A549 (cell line): Measurements from ENCODE around the gene VSIG10. TPM values are rescaled to one million over a fixed set of nuclear protein-coding genes. Genes with fewer than 3 reads are reported as not detected.

Source experiments
- ATAC-seq, 2 experiments: fragments of 200-7000 bp in 1 of 2; fragments of >200 bp in 1 of 2; cut with Nextera tagmentation in 1 of 2; cut with Tn5 transposase in 1 of 2; 3 replicates each; pipeline versions ENCODE4 v1.8.0 to v1.9.1; 2018 to 2020; ENCODE audit warnings: mild to moderate bottlenecking in 1 of 2, moderate library complexity in 1 of 2
- CTCF ChIA-PET: fragments of 300-600 bp; sonication (Branson Sonifier 250); formaldehyde crosslinking; extraction: SDS; loops from one replicate; lab custom pipeline; 2021; ENCODE audit warnings: antibody characterized with exemption, inconsistent platforms; lab: Yijun Ruan, JAX
- POLR2A ChIA-PET: fragments of 350-600 bp; formaldehyde crosslinking; extraction: SDS; loops from one replicate; lab custom pipeline; 2021; ENCODE audit warnings: antibody characterized with exemption, inconsistent platforms; lab: Yijun Ruan, JAX
- DNase-seq, 2 experiments: peaks; one replicate each; pipeline versions ENCODE4 v3.0.0 to v3.0.0-alpha.2; 2011 to 2016; ENCODE audit warnings: low read depth in 1 of 2, low spot score in 1 of 2
- FAIRE-seq: peaks from 2 replicates; lab custom pipeline; 2011; peaks lifted over from hg19 to GRCh38; lab: Jason Lieb, UNC
- H3K27ac ChIP-seq, 2 experiments: fragments of >200 bp; sonication (Bioruptor Twin); formaldehyde crosslinking; 3 replicates each; pipeline ENCODE4 v1.5.1; 2016 to 2017
- H3K4me1 ChIP-seq: fragments of >200 bp; sonication (Bioruptor Twin); formaldehyde crosslinking; 3 replicates; pipeline ENCODE4 v1.6.1; 2016
- H3K4me2 ChIP-seq: fragments of >200 bp; sonication (Bioruptor Twin); formaldehyde crosslinking; 3 replicates; pipeline ENCODE4 v1.6.1; 2016
- H3K4me3 ChIP-seq: fragments of >200 bp; sonication (Bioruptor Twin); formaldehyde crosslinking; 3 replicates; pipeline ENCODE4 v1.5.1; 2016
- H3K9me3 ChIP-seq: fragments of >200 bp; sonication (Bioruptor Twin); formaldehyde crosslinking; 3 replicates; pipeline ENCODE4 v1.6.1; 2016
- BHLHE40 ChIP-seq: IDR thresholded peaks from 2 replicates; pipeline ENCODE4 v1.6.1; 2012; ENCODE audit warnings: low read depth, low read length, inconsistent platforms
- CHD2 ChIP-seq: fragments of 150-350 bp; IDR thresholded peaks from 2 replicates; pipeline ENCODE4 v1.6.1; 2014; ENCODE audit warnings: low read length; ENCODE audit not compliant: partially characterized antibody
- EHF ChIP-seq: fragments of 250-450 bp; sonication (Bioruptor Pico); IDR thresholded peaks from 2 replicates; pipeline ENCODE4 v1.5.0; 2020; ENCODE audit warnings: mild to moderate bottlenecking
- EP300 ChIP-seq, 2 experiments: fragments of >200 bp; sonication (Bioruptor Twin); formaldehyde crosslinking; IDR thresholded peaks; 2 replicates in 1 of 2; 3 replicates in 1 of 2; pipeline ENCODE4 v1.6.1; 2016 to 2017
- FOSB ChIP-seq: fragments of 250-450 bp; sonication (Bioruptor Pico); IDR thresholded peaks from 2 replicates; pipeline ENCODE4 v1.5.0; 2020; ENCODE audit warnings: mild to moderate bottlenecking, moderate library complexity
- FOXS1 ChIP-seq: fragments of 250-450 bp; sonication (Bioruptor Pico); IDR thresholded peaks from 2 replicates; pipeline ENCODE4 v1.5.0; 2020; ENCODE audit warnings: mild to moderate bottlenecking, moderate library complexity
- GATA3 ChIP-seq: IDR thresholded peaks from 2 replicates; pipeline ENCODE4 v1.6.1; 2012; ENCODE audit warnings: borderline replicate concordance
- HEYL ChIP-seq: fragments of 250-450 bp; sonication (Bioruptor Pico); IDR thresholded peaks from 2 replicates; pipeline ENCODE4 v1.8.0; 2021; ENCODE audit warnings: mild to moderate bottlenecking, moderate library complexity
- HOXA7 ChIP-seq: fragments of 250-450 bp; sonication (Bioruptor Pico); IDR thresholded peaks from 2 replicates; pipeline ENCODE4 v1.5.0; 2020; ENCODE audit warnings: mild to moderate bottlenecking, moderate library complexity
- HOXB13 ChIP-seq: fragments of 250-450 bp; sonication (Bioruptor Pico); IDR thresholded peaks from 2 replicates; pipeline ENCODE4 v1.5.0; 2020; ENCODE audit warnings: low read depth, mild to moderate bottlenecking, moderate library complexity
- JUN ChIP-seq, 2 experiments: fragments of >200 bp; sonication (Bioruptor Twin); formaldehyde crosslinking; IDR thresholded peaks; 2 replicates in 1 of 2; 3 replicates in 1 of 2; pipeline ENCODE4 v1.6.1; 2016 to 2017
- KDM5A ChIP-seq: fragments of 200-600 bp; sonication (generic); IDR thresholded peaks from 2 replicates; pipeline ENCODE4 v1.6.1; 2016; ENCODE audit warnings: antibody characterized with exemption, mild to moderate bottlenecking
- POLR2A ChIP-seq: IDR thresholded peaks from 2 replicates; pipeline ENCODE4 v1.6.1; 2012; ENCODE audit warnings: mild to moderate bottlenecking, low read length
- POLR2AphosphoS2 ChIP-seq: conservative IDR thresholded peaks from 2 replicates; pipeline ENCODE4 v1.6.1; 2012; ENCODE audit warnings: low read length, improper control_type of control experiment, inconsistent platforms
- RAD21 ChIP-seq, 2 experiments: fragments of >200 bp in 1 of 2; sonication (Bioruptor Twin) in 1 of 2; formaldehyde crosslinking in 1 of 2; IDR thresholded peaks in 1 of 2; conservative IDR thresholded peaks in 1 of 2; 2 replicates in 1 of 2; 3 replicates in 1 of 2; pipeline ENCODE4 v1.6.1; 2012 to 2018; ENCODE audit warnings: inconsistent platforms in 1 of 2
- SMC3 ChIP-seq: fragments of >200 bp; sonication (Bioruptor Twin); formaldehyde crosslinking; IDR thresholded peaks from 3 replicates; pipeline ENCODE4 v1.6.1; 2018; ENCODE audit warnings: inconsistent platforms
- SREBF2 ChIP-seq: fragments of 450-650 bp; IDR thresholded peaks from 2 replicates; pipeline ENCODE4 v1.6.1; 2014; ENCODE audit warnings: mild to moderate bottlenecking, moderate library complexity
- TFCP2L1 ChIP-seq: fragments of 250-450 bp; sonication (Bioruptor Pico); IDR thresholded peaks from 2 replicates; pipeline ENCODE4 v1.5.0; 2021; ENCODE audit warnings: mild to moderate bottlenecking
- TP53 ChIP-seq: fragments of 250-450 bp; sonication (Bioruptor Pico); IDR thresholded peaks from 2 replicates; pipeline ENCODE4 v1.5.0; 2021; ENCODE audit warnings: mild to moderate bottlenecking, moderate library complexity
- ZC3H11A ChIP-seq: fragments of 450-650 bp; IDR thresholded peaks from 2 replicates; pipeline ENCODE4 v1.6.1; 2014; ENCODE audit warnings: antibody characterized with exemption, mild to moderate bottlenecking
- ZFP36 ChIP-seq: fragments of 450-650 bp; IDR thresholded peaks from 2 replicates; pipeline ENCODE4 v1.6.1; 2014; ENCODE audit warnings: borderline replicate concordance; ENCODE audit not compliant: partially characterized antibody
- WGBS: methylation state at CpG from one replicate; pipeline ENCODE4 v1.1.6; 2017; ENCODE audit errors: missing lambda C conversion rate; 5-methylcytosine and 5-hydroxymethylcytosine counted together
- polyA plus RNA-seq, 4 experiments: library from polyadenylated mRNA; depleted of rRNA in 3 of 4; stranded (reverse); fragments of >200 nt; fragmentation: RNase III in 1 of 4; extraction: RNeasy Plus Mini Kit Qiagen cat#74134 plus additional on column Dnase treatment in 1 of 4; gene quantifications; 2 replicates in 3 of 4; 3 replicates in 1 of 4; pipeline ENCODE4 v1.2.3, GENCODE V29; 2011 to 2017
- TF ChIP-seq, protein P1 (sequence below): fragments of >200 bp; sonication (Bioruptor Twin); formaldehyde crosslinking; IDR thresholded peaks from 3 replicates; pipeline ENCODE4 v1.6.1; 2016
- TF ChIP-seq, protein P2 (sequence below): IDR thresholded peaks from 2 replicates; pipeline ENCODE4 v1.6.1; 2012; ENCODE audit warnings: low read depth, borderline replicate concordance
- TF ChIP-seq, protein P3 (sequence below): fragments of 150-350 bp; IDR thresholded peaks from 2 replicates; pipeline ENCODE4 v1.6.1; 2014; ENCODE audit warnings: low read depth, mild to moderate bottlenecking, low read length

VSIG10 gene
- polyA plus RNA-seq, 2 of the 4 experiments (the other 2 are of a cell fraction) = 18.3 to 20.2 TPM

DNA sequence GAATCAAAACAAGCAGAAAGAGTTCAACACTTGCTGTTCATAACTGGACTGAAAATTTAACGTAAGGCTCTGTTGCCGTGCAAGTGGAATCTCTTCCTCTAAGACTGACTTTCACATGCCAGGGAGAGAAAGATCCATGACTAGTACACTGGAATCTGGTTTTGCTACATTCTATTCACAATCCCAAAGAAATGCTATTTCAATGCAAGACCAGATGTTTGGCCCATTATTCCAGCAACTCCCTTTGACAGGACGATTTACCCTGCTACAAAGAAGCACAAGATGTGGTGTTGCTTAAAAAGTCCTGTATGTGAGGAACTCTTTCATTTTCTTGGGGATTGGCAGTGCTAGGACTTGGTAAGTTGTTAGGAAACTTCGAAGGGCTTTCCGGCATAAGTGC lies 69.9 kb downstream of the VSIG10 start:
- no peak for FAIRE-seq
- no peak for DNase-seq
- Histone ChIP-seq H3K9me3 (no peaks in the 10 kb centered on the region), H3K4me2 (no peak overlapping the region), H3K4me1 (peaks cover 15% of the 10 kb centered on the region; the same call in 2 of the 3 replicates), H3K27ac (no peak overlapping the region), H3K4me3 (no peak overlapping the region)
- POLR2A ChIA-PET = no interaction called here
- CTCF ChIA-PET = interaction anchor here (1.1 to 10.1 kb wide), 17 partner anchors 8 to 176 kb away, joined by 3 to 203 read pairs (median 6); partner anchors contain the start of gene WSB2
- 87% methylated on average over 5 of the region's 5 CpGs for whole genome bisulfite sequencing
- ATAC-seq = no peak
- TF ChIP-seq, protein P1, sequence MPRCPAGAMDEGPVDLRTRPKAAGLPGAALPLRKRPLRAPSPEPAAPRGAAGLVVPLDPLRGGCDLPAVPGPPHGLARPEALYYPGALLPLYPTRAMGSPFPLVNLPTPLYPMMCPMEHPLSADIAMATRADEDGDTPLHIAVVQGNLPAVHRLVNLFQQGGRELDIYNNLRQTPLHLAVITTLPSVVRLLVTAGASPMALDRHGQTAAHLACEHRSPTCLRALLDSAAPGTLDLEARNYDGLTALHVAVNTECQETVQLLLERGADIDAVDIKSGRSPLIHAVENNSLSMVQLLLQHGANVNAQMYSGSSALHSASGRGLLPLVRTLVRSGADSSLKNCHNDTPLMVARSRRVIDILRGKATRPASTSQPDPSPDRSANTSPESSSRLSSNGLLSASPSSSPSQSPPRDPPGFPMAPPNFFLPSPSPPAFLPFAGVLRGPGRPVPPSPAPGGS = no peak
- TF ChIP-seq GATA3 = no peak

DNA sequence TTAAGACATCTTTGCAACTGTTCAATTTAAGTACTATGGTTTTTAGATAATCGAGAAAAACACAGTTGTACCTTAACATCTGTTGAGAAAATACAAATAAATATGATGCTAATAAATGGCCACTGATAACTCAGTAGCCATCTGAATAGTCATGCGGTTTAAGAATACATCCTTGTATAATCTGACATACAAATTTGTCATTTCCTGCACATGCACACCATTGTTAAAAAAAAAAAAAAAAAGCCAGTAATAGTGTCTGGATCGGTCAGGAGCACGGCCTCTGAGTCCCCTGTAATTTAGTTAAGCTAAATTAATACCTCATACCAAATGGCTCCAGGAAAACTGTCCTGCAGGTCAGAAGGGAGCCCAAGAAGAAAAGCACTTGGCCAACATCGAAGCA lies 70.5 kb downstream of the VSIG10 start:
- FAIRE-seq (no peak), DNase-seq (no peak), ATAC-seq (no peak)
- Histone ChIP-seq H3K27ac (no peak overlapping the region), H3K4me3 (no peak overlapping the region), H3K4me2 (no peak overlapping the region), H3K4me1 (peaks cover 15% of the 10 kb centered on the region; the same call in 2 of the 3 replicates), H3K9me3 (no peaks in the 10 kb centered on the region)
- ChIA-PET POLR2A (no interaction called here), CTCF (interaction anchor here (0.8 to 10.1 kb wide), 4 partner anchors 14 to 176 kb away, joined by 3 to 203 read pairs (median 6); no protein-coding TSS in a partner anchor)
- 83% methylated on average over 5 of the region's 5 CpGs for WGBS
- TF ChIP-seq, protein P2, sequence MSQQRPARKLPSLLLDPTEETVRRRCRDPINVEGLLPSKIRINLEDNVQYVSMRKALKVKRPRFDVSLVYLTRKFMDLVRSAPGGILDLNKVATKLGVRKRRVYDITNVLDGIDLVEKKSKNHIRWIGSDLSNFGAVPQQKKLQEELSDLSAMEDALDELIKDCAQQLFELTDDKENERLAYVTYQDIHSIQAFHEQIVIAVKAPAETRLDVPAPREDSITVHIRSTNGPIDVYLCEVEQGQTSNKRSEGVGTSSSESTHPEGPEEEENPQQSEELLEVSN = no peak
- no peak for TF ChIP-seq ZC3H11A
- TF ChIP-seq EP300 (IDR thresholded peaks at IDR 0.05) = no peak
- TF ChIP-seq CHD2 = no peak
- TF ChIP-seq, protein P3, sequence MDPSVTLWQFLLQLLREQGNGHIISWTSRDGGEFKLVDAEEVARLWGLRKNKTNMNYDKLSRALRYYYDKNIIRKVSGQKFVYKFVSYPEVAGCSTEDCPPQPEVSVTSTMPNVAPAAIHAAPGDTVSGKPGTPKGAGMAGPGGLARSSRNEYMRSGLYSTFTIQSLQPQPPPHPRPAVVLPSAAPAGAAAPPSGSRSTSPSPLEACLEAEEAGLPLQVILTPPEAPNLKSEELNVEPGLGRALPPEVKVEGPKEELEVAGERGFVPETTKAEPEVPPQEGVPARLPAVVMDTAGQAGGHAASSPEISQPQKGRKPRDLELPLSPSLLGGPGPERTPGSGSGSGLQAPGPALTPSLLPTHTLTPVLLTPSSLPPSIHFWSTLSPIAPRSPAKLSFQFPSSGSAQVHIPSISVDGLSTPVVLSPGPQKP = no peak
- TF ChIP-seq EHF = no peak
- TF ChIP-seq HOXB13 (CRISPR knock-in tag) = no peak
- TF ChIP-seq, protein P1 = no peak
- TF ChIP-seq FOSB (CRISPR knock-in tag) = no peak
- TF ChIP-seq TP53 (CRISPR knock-in tag) = no peak
- no peak for TF ChIP-seq SREBF2
- TF ChIP-seq POLR2AphosphoS2 = no peak
- no peak for TF ChIP-seq BHLHE40
- no peak for TF ChIP-seq HOXA7 (CRISPR knock-in tag)
- TF ChIP-seq TFCP2L1 (CRISPR knock-in tag) = no peak
- TF ChIP-seq ZFP36 = no peak
- TF ChIP-seq HEYL = no peak

DNA sequence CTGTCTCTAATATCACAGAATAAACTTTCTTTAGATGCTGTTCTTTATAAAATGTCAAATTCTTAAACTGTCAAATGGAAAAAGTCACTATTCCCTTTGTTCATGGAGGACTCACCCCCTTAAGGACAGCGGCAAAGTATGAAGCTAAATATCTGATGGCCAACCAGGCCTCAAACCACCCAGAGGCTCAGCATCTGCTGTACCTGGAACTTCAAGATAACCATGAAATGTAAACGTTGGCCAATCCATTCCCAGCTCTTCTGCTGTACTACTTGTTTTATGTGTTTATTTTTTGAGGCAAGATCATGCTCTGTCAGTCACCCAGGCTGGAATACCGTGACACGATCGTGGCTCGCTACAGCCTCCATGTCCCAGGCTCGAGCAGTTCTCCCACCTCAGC lies 71.6 kb downstream of the VSIG10 start:
- TF ChIP-seq SMC3 (no peak), KDM5A (no peak), JUN (IDR thresholded peaks at IDR 0.05) (no peak), RAD21 (conservative IDR thresholded peaks at IDR 0.05 in 1 of 2, IDR thresholded peaks at IDR 0.05 in 1 of 2) (no peak), FOXS1 (CRISPR knock-in tag) (no peak), POLR2A (no peak)
- TF ChIP-seq, all 56 proteins: peak for 0
- Histone ChIP-seq H3K27ac (no peak overlapping the region), H3K9me3 (no peaks in the 10 kb centered on the region), H3K4me3 (no peak overlapping the region), H3K4me2 (no peak overlapping the region), H3K4me1 (peaks cover 8% of the 10 kb centered on the region; the same call in 1 of the 3 replicates)
- ChIA-PET CTCF (interaction anchor here (0.8 to 10.1 kb wide), 6 partner anchors 8 to 344 kb away, joined by 3 to 203 read pairs (median 4); partner anchors contain the start of gene SUDS3), POLR2A (no interaction called here)
- no peak for DNase-seq
- WGBS = 86% methylated on average over 7 of the region's 7 CpGs
- no peak for FAIRE-seq
- ATAC-seq = no peak
